Measurements from ENCODE around the gene MAGI1.

The MAGI1 gene

GRCh38 chr3:65960087-65960486 is 78.6 kb downstream of the MAGI1 start:
- no peaks in the 10 kb centered on the region for H3K9me3 ChIP-seq (ENCODE audit: control insufficient read depth, low read length)
- no peak overlapping the region for H2BK15ac ChIP-seq (ENCODE audit: low read depth, poor library complexity, severe bottlenecking)
- H3K9ac ChIP-seq (ENCODE audit: low read length): no peak overlapping the region
- 88% methylated on average over 5 of the region's 6 CpGs for WGBS
- DNase-seq: no peak
- no peak overlapping the region for H4K91ac ChIP-seq (ENCODE audit: low read length)
- H3K4me3 ChIP-seq (ENCODE audit: insufficient read depth in 1 of 2, low read depth in 1 of 2, low read length in 2 of 2): no peak overlapping the region
- peaks cover 25% of the 10 kb centered on the region for H3K79me1 ChIP-seq (replicated peaks; ENCODE audit: low read length, poor library complexity, severe bottlenecking)
- H2AK5ac ChIP-seq (ENCODE audit: low read length, severe bottlenecking): no peak overlapping the region
- H3K36me3 ChIP-seq (ENCODE audit: control insufficient read depth in 1 of 2, insufficient read depth in 2 of 2, low read depth in 1 of 2, low read length in 2 of 2): no peaks in the 10 kb centered on the region
- no peak overlapping the region for H2AFZ ChIP-seq (ENCODE audit: low read depth, low read length)
- H2BK5ac ChIP-seq (ENCODE audit: low read depth, low read length, poor library complexity, severe bottlenecking): no peak overlapping the region
- no peak overlapping the region for H3K23ac ChIP-seq (ENCODE audit: low read length in 2 of 2)
- no peak overlapping the region for H2BK12ac ChIP-seq (ENCODE audit: low read length in 2 of 2)
- no peak overlapping the region for H3K14ac ChIP-seq (ENCODE audit: low read length in 2 of 2)
- no peak overlapping the region for H2BK120ac ChIP-seq (ENCODE audit: low read depth, low read length)
- H3K4me2 ChIP-seq (ENCODE audit: low read length, poor library complexity, severe bottlenecking): no peak overlapping the region
- H3K4ac ChIP-seq (ENCODE audit: low read depth in 1 of 2, low read length in 2 of 2): no peak overlapping the region
- H3K27me3 ChIP-seq (ENCODE audit: control insufficient read depth in 1 of 2, insufficient read depth in 1 of 2, low read length in 2 of 2): no peaks in the 10 kb centered on the region
- H3K4me1 ChIP-seq (ENCODE audit: control insufficient read depth, insufficient read depth, low read depth, low read length): peaks cover 5% of the 10 kb centered on the region
- no peak overlapping the region for H4K8ac ChIP-seq (ENCODE audit: low read length)
- no peak overlapping the region for H3K18ac ChIP-seq (ENCODE audit: low read depth in 1 of 2, low read length in 2 of 2)
- no peak overlapping the region for H3K27ac ChIP-seq (ENCODE audit: low read length, poor library complexity, severe bottlenecking)

DNA sequence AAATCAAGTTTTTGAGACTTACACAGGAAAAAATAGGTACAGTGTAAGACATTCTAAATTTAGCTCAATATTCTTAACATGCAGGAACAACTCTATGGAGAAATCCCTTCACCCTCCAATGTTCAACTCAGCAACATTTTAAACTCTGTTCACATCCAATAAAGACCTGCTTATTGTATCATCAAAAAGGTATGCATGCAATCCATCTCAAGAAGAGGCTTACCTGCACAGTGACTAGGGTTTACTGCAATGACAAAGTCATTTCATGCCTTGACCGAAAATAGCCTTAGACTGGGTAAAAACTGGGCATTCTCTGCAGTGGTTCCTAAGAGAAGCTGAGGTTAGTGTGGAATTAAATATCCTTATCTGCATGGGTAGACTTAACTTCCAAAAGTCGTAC is 80.5 kb downstream of the MAGI1 start:
- H3K18ac ChIP-seq (ENCODE audit: low read depth in 1 of 2, low read length in 2 of 2): no peak overlapping the region

GRCh38 chr3:65955792-65956477 is 82.8 kb downstream of the MAGI1 start:
- Histone ChIP-seq H3K4me1 (ENCODE audit: control insufficient read depth, insufficient read depth, low read depth, low read length) (peaks cover 12% of the 10 kb centered on the region), H2AK5ac (ENCODE audit: low read length, severe bottlenecking) (peak overlapping the region; percentile 57), H3K79me1 (replicated peaks; ENCODE audit: low read length, poor library complexity, severe bottlenecking) (peaks cover 19% of the 10 kb centered on the region), H2BK120ac (ENCODE audit: low read depth, low read length) (no peak overlapping the region), H3K27me3 (ENCODE audit: control insufficient read depth in 1 of 2, insufficient read depth in 1 of 2, low read length in 2 of 2) (no peaks in the 10 kb centered on the region), H3K27ac (ENCODE audit: low read length, poor library complexity, severe bottlenecking) (peak overlapping the region; percentile 88), H2BK5ac (ENCODE audit: low read depth, low read length, poor library complexity, severe bottlenecking) (peak overlapping the region; percentile 46), H3K9me3 (ENCODE audit: control insufficient read depth, low read length) (no peaks in the 10 kb centered on the region), H3K4me3 (ENCODE audit: insufficient read depth in 1 of 2, low read depth in 1 of 2, low read length in 2 of 2) (no peak overlapping the region), H4K8ac (ENCODE audit: low read length) (no peak overlapping the region), H3K18ac (ENCODE audit: low read depth in 1 of 2, low read length in 2 of 2) (peak overlapping the region in 1 of 2 experiments; percentile 50), H3K23ac (ENCODE audit: low read length in 2 of 2) (no peak overlapping the region), H3K4ac (ENCODE audit: low read depth in 1 of 2, low read length in 2 of 2) (peak overlapping the region in 1 of 2 experiments; percentile 26), H3K36me3 (ENCODE audit: control insufficient read depth in 1 of 2, insufficient read depth in 2 of 2, low read depth in 1 of 2, low read length in 2 of 2) (no peaks in the 10 kb centered on the region), H2BK15ac (ENCODE audit: low read depth, poor library complexity, severe bottlenecking) (no peak overlapping the region), H4K91ac (ENCODE audit: low read length) (no peak overlapping the region), H2BK12ac (ENCODE audit: low read length in 2 of 2) (no peak overlapping the region), H2AFZ (ENCODE audit: low read depth, low read length) (no peak overlapping the region), H3K4me2 (ENCODE audit: low read length, poor library complexity, severe bottlenecking) (peak overlapping the region; percentile 31), H3K14ac (ENCODE audit: low read length in 2 of 2) (no peak overlapping the region), H3K9ac (ENCODE audit: low read length) (no peak overlapping the region)
- DNase-seq: peak; percentile 81
- WGBS: 6% methylated on average over 7 of the region's 10 CpGs

More for the DNA sequence above, 80.5 kb downstream of the MAGI1 start:
- Histone ChIP-seq H3K79me1 (replicated peaks; ENCODE audit: low read length, poor library complexity, severe bottlenecking) (peaks cover 19% of the 10 kb centered on the region), H2AK5ac (ENCODE audit: low read length, severe bottlenecking) (no peak overlapping the region), H2AFZ (ENCODE audit: low read depth, low read length) (no peak overlapping the region), H3K4me2 (ENCODE audit: low read length, poor library complexity, severe bottlenecking) (no peak overlapping the region), H4K8ac (ENCODE audit: low read length) (no peak overlapping the region), H2BK12ac (ENCODE audit: low read length in 2 of 2) (no peak overlapping the region), H3K36me3 (ENCODE audit: control insufficient read depth in 1 of 2, insufficient read depth in 2 of 2, low read depth in 1 of 2, low read length in 2 of 2) (no peaks in the 10 kb centered on the region), H4K91ac (ENCODE audit: low read length) (no peak overlapping the region), H3K14ac (ENCODE audit: low read length in 2 of 2) (no peak overlapping the region), H3K23ac (ENCODE audit: low read length in 2 of 2) (no peak overlapping the region), H3K4ac (ENCODE audit: low read depth in 1 of 2, low read length in 2 of 2) (no peak overlapping the region), H3K27me3 (ENCODE audit: control insufficient read depth in 1 of 2, insufficient read depth in 1 of 2, low read length in 2 of 2) (no peaks in the 10 kb centered on the region), H3K9ac (ENCODE audit: low read length) (no peak overlapping the region), H3K4me3 (ENCODE audit: insufficient read depth in 1 of 2, low read depth in 1 of 2, low read length in 2 of 2) (no peak overlapping the region), H2BK15ac (ENCODE audit: low read depth, poor library complexity, severe bottlenecking) (no peak overlapping the region), H3K4me1 (ENCODE audit: control insufficient read depth, insufficient read depth, low read depth, low read length) (peaks cover 12% of the 10 kb centered on the region), H2BK120ac (ENCODE audit: low read depth, low read length) (no peak overlapping the region), H3K9me3 (ENCODE audit: control insufficient read depth, low read length) (no peaks in the 10 kb centered on the region), H2BK5ac (ENCODE audit: low read depth, low read length, poor library complexity, severe bottlenecking) (no peak overlapping the region), H3K27ac (ENCODE audit: low read length, poor library complexity, severe bottlenecking) (no peak overlapping the region)
- DNase-seq: no peak
- WGBS: 92% methylated on average over 2 of the region's 2 CpGs

GRCh38 chr3:65953881-65954733 is 84.6 kb downstream of the MAGI1 start:
- peak overlapping the region; percentile 8 for H3K9ac ChIP-seq (ENCODE audit: low read length)
- H2AK5ac ChIP-seq (ENCODE audit: low read length, severe bottlenecking): no peak overlapping the region
- H4K8ac ChIP-seq (ENCODE audit: low read length): no peak overlapping the region
- peaks cover 14% of the 10 kb centered on the region for H3K4me1 ChIP-seq (ENCODE audit: control insufficient read depth, insufficient read depth, low read depth, low read length)
- H3K18ac ChIP-seq (ENCODE audit: low read depth in 1 of 2, low read length in 2 of 2): peak overlapping the region in 1 of 2 experiments; percentile 59
- H3K23ac ChIP-seq (ENCODE audit: low read length in 2 of 2): no peak overlapping the region
- H2BK12ac ChIP-seq (ENCODE audit: low read length in 2 of 2): peak overlapping the region in 1 of 2 experiments; percentile 98
- peaks cover 19% of the 10 kb centered on the region for H3K79me1 ChIP-seq (replicated peaks; ENCODE audit: low read length, poor library complexity, severe bottlenecking)
- no peaks in the 10 kb centered on the region for H3K9me3 ChIP-seq (ENCODE audit: control insufficient read depth, low read length)
- H3K27me3 ChIP-seq (ENCODE audit: control insufficient read depth in 1 of 2, insufficient read depth in 1 of 2, low read length in 2 of 2): no peaks in the 10 kb centered on the region
- H3K4ac ChIP-seq (ENCODE audit: low read depth in 1 of 2, low read length in 2 of 2): peak overlapping the region in 1 of 2 experiments; percentile 71
- H3K14ac ChIP-seq (ENCODE audit: low read length in 2 of 2): no peak overlapping the region
- 89% methylated on average over 10 of the region's 16 CpGs for WGBS
- no peak overlapping the region for H3K4me3 ChIP-seq (ENCODE audit: insufficient read depth in 1 of 2, low read depth in 1 of 2, low read length in 2 of 2)
- peak overlapping the region; percentile 38 for H3K4me2 ChIP-seq (ENCODE audit: low read length, poor library complexity, severe bottlenecking)
- no peak overlapping the region for H2BK5ac ChIP-seq (ENCODE audit: low read depth, low read length, poor library complexity, severe bottlenecking)
- H2BK120ac ChIP-seq (ENCODE audit: low read depth, low read length): peak overlapping the region; percentile 39
- peak overlapping the region; percentile 82 for H2BK15ac ChIP-seq (ENCODE audit: low read depth, poor library complexity, severe bottlenecking)
- no peak overlapping the region for H4K91ac ChIP-seq (ENCODE audit: low read length)
- DNase-seq: no peak
- H3K27ac ChIP-seq (ENCODE audit: low read length, poor library complexity, severe bottlenecking): peak overlapping the region; percentile 82
- H3K36me3 ChIP-seq (ENCODE audit: control insufficient read depth in 1 of 2, insufficient read depth in 2 of 2, low read depth in 1 of 2, low read length in 2 of 2): no peaks in the 10 kb centered on the region
- H2AFZ ChIP-seq (ENCODE audit: low read depth, low read length): no peak overlapping the region
